Astrocyte of the spinal cord (primary cell): ENCODE data around the gene SLC5A4.

Experiments
- DNase-seq: peaks from one replicate; pipeline ENCODE4 v3.0.0; 2011; ENCODE audit warnings: low read depth, low spot score
- H3K4me3 ChIP-seq: 2 replicates; pipeline ENCODE4 v1.5.1; 2011; ENCODE audit warnings: low read depth, mild to moderate bottlenecking, low read length, moderate library complexity
- in situ Hi-C: cut with HindIII; loops from 2 replicates; pipeline ENCODE4 v1.10.0; 2017; ENCODE audit warnings: low sequenced_read_pairs
- TF ChIP-seq, protein P1 (sequence below): IDR thresholded peaks from 2 replicates; pipeline ENCODE4 v1.5.1; 2012; ENCODE audit warnings: low read depth, mild to moderate bottlenecking, low read length, inconsistent platforms

SLC5A4 gene

DNA sequence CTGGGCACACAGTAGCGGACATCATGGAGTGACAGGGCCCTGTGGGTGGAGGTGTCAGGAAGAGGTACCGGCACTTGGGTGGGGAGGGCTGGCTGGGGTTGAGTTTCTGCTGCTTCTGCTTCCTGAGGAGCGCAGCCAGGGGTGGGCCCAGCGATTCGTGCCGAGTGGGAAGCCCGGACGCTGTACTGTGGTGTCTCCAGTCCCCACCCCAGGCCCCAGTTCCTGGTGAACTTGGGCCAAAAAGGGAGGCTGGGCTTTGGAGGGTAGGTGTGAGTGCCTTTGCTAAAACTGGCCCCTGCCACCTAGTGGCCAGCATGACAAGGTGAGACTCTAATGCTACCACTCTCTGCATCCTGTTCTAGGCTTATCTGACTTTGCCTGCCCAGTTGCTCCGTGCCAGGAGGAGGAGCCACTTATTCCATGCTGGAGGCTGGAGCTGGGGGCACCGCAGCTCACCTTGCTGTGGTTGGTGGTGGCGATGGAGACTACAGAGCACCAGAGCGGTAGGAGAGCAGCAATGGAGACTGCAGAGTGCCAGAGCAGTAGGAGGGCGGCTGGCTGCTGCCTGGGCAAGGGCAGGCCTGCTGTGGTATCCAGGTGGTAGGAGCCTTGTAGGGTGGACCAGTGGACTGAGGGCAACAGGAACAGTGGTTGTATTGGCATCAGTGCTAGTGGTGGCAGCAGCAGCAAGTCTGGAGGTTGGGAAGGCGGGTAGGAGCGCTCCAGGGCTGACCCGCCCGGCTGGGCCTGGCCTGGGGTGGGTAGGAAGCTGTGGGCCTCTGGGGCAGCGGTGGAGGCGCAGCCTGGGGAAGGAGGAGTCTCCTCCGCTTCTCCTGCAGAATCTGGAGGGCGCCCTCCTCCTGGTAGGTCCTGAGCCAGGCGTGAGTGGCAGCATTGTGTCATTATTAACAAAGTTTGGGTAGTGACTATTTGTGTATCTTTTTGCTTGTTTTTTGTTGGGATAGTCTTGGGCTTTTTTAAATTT lies 48.1 kb downstream of the SLC5A4 start:
- in situ Hi-C loops, result no loop called here
- TF ChIP-seq, protein P1, sequence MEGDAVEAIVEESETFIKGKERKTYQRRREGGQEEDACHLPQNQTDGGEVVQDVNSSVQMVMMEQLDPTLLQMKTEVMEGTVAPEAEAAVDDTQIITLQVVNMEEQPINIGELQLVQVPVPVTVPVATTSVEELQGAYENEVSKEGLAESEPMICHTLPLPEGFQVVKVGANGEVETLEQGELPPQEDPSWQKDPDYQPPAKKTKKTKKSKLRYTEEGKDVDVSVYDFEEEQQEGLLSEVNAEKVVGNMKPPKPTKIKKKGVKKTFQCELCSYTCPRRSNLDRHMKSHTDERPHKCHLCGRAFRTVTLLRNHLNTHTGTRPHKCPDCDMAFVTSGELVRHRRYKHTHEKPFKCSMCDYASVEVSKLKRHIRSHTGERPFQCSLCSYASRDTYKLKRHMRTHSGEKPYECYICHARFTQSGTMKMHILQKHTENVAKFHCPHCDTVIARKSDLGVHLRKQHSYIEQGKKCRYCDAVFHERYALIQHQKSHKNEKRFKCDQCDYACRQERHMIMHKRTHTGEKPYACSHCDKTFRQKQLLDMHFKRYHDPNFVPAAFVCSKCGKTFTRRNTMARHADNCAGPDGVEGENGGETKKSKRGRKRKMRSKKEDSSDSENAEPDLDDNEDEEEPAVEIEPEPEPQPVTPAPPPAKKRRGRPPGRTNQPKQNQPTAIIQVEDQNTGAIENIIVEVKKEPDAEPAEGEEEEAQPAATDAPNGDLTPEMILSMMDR, result peak; percentile 64
- H3K4me3 ChIP-seq, result no peak overlapping the region
- peak; percentile 7 for DNase-seq

DNA sequence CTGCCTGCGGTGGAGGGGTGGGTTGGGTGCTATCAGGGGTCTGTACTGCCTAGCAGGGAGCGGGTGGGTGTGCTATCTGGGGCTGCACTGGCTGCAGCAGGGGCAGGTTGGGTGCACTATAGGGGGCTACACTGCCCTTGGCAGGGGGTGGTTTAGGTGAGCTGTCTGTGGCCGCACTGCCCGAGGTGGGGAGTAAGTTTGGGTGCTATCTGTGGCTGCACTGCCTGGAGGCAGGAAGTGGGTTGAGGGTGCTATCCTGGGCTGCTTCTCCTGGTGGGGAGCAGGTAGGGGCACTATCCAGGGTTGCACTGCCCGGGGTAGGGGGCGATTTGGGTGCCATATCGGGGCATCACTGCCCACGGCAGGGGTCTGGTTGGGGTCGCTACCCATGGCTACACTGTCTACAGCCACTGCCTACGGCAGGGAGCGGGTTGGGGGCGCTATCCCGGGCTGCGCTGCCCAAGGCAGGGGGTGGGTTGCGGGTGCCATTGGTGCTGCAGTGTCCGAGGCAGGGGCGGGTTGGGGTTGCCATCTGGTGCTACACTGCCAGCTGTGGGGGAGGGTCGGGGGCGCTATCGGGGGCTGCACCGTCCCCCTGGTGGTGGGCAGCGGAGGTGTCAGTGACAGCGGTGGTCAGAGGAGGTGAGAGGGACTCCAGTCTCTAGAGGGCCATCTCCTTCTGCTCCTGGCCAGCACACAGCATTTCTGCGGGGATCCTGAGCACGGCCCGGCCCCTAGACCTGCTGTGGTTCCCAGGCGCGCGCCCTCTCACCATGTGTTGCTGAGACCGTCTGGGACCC lies 49.0 kb downstream of the SLC5A4 start:
- no peak overlapping the region for H3K4me3 ChIP-seq
- TF ChIP-seq, protein P1, result no peak
- no peak for DNase-seq
- in situ Hi-C loops, result no loop called here

DNA sequence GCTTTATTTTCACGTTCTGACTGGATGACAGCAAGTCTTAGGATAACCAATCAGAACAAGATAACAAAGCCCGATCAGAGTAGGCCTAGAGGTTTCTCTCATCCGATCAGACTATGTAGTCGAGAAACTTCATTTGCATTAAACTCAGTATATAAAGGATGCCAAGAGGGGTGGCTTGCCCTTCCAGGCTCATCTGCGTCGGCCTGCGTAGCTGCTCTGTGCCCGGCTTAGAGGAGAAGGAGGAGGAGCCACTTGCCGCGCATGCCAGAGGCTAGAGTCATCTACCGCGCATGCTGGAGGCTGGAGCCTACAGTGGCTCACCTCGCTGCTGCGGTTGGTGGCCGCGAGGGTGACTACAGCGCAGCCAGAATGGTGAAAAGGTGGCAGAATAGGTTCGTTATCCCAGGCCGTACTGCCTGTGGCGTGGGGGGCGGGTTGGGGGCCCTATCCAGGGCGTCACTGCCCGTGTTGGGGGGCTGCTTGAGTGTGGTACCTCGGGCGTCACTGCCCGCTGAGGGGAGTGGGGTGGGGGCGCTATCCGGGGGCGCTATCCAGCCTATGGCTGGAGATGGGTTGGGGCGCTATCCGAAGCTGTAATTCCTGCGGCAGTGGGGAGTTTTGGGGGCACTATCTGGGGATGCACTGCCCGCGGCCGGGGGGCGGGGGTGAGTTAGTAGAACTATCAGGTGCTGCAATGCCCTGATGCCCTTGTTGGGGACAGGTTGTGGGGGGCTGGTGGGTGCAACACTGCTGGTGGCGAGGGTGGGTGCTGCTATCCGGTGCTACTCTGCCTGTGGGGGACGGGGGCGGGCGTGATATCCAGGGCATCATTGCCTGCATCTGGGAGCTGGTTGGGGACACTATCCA lies 50.1 kb downstream of the SLC5A4 start, which contains the start of gene RFPL2:
Gene RFPL2 (minus strand): TSS at position 218 of the 867 bp plus-strand sequence. CDS start 2,622 bp downstream, outside the sequence.
- TF ChIP-seq, protein P1, result no peak
- peak; percentile 15 for DNase-seq
- H3K4me3 ChIP-seq, result no peak within 1 kb of the TSS
- in situ Hi-C loops, result no loop called here

GRCh38 chr22:32204040-32204855 lies 50.9 kb downstream of the SLC5A4 start:
- TF ChIP-seq, protein P1, result no peak
- H3K4me3 ChIP-seq, result no peak overlapping the region
- DNase-seq, result no peak
- in situ Hi-C loops, result no loop called here

DNA sequence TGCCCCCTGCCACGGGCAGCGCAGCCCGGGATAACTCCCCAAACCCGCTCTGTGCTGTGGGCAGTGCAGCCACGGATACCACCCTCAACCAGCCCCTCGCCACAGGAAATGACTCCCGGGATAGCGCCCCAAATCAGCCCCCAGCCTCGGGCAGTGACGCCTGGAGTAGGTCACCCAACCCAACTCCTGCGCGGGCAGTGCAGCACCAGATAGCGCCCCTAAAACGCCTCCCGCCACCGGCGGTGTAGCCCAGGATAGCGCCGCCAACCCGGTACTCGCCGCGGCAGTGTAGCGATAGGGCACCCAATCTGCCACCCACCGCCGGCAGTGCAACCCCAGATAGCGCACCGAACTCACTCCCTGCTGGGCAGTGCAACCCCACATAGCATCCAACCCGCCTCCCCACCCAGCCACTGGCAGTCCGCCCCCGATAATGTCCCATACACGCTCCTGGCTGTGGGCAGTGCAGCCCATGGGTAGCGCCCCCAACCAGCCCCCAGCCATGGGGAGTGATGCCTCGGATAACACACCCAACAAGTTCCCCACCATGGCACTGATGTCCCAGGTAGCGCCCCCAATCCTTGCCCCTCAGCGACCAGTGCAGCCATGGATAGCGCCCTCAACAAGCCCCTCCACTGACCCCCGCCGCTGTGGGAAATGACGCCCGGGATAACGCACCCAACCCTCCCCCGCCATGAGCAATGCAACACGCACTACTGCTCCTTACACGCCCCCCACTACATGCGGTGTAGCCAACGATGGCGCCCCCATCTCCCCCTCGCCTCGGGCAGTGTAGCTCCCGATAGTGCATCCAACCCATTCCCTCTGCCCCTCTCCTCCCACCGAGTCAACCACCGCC lies 51.7 kb downstream of the SLC5A4 start:
- H3K4me3 ChIP-seq, result no peak overlapping the region
- TF ChIP-seq, protein P1, result no peak
- no peak for DNase-seq
- in situ Hi-C loops, result no loop called here
